ENCODE data around the gene TFAP2A.

The TFAP2A gene

DNA sequence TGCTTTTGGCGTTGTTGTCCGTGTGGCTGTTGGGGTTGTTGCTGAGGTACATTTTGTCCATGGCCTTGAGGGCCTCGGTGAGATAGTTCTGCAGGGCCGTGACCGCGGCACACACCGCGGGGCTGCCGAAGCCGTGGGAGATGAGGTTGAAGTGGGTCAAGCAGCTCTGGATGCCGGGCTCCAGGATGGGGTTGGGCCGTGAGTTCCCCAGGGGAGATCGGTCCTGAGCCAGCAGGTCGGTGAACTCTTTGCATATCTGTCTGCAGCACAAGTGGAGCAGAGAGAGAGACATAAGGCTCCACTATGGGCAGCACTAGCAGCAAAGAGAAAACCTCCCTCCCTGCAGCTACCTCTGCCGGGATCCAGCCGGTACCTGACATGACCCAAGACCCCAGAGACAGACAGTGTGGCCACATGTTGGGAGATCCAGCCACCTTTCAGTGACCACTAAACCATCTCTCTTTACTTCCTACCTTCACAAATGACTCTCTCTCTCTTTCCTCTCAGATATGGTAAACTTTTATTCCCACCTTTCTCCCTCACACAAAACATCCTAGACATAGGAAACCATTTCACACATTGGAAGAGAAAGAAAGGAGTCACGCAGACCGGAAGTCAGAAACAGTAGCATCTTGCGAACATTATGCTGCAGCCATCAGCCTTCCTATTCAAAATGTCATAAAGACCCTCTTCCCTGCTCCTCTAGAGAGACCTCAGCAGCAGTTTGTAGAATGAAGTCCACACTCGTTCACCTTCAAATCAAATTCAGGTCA lies 16.2 kb downstream of the TFAP2A start:
- no peak for DNase-seq

GRCh38 chr6:10397756-10398445 lies 17.0 kb downstream of the TFAP2A start:
- no peak for DNase-seq

DNA sequence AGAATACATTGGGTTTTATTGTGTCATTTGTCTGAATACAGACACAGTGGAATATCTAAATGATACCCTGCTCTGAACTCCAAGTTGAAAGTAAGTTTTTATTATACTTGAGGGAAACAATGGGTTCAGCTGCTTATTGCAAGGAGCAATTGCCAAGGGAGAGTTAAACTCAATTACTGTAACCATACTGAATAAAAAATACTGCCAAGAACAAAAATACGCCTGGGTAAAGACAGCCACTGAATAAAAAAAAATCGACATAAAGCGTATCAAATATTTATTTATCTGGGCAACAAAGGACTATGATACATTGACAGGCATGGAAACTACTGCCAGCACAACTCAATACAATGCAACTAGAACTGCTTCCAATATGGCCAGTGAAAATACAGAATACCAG lies 18.1 kb downstream of the TFAP2A start:
- no peak for DNase-seq

GRCh38 chr6:10395704-10396546 lies 18.9 kb downstream of the TFAP2A start:
- no peak for DNase-seq

- DNase-seq: no peak
Measured at GRCh38 chr6:10395171-10395703, 19.6 kb downstream of the TFAP2A start.

DNA sequence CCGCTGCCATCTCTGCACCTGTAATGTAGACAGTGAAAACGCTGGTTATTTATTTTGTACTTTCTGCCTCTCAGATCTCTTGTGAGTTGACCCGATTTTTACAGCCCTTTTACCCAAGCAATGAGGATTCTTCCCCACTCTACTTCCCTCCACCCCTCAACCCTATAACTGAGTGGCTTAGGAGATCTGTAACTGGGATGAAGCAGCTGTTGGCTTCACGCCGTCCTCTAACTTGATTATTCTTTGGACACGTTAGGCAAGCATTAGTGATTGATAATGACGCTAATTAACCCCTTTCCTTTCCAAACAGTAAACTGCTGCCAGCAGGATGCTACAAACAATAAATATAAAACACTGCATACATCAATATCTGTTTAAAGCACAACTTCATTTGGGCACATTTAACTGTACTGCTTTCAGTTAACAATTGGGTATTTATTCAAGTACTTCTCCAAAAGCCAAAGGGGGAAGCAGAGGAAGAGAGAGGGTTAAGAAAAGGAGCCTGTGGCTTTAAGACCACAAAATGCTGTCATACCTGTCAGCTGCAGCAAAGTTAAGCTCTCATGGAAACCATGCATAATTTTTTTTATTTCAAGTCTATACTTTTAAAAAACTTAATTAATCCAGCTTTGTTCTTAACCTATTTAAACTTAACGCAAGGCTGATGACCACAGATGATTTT lies 21.2 kb downstream of the TFAP2A start:
- DNase-seq: no peak

DNA sequence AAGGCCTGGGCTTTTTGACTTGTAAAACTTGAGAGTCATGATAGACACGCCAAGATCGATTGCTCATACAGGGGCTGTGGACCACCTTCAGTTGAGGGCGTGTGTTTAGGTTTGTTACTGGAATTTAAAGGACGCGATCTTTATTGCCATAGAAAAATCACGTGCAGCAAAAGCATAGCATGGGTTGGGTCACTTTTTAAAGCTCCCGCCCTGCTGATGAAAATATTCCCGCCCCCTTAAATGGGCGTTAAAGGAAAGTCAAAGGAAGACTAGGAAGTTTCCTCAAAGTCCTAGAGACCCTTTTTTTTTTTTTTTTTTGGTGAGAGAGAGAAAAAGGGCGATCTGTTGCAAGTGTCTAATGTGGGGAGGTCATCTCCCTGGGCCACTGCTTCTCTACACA lies 23.1 kb downstream of the TFAP2A start:
- DNase-seq: no peak

DNA sequence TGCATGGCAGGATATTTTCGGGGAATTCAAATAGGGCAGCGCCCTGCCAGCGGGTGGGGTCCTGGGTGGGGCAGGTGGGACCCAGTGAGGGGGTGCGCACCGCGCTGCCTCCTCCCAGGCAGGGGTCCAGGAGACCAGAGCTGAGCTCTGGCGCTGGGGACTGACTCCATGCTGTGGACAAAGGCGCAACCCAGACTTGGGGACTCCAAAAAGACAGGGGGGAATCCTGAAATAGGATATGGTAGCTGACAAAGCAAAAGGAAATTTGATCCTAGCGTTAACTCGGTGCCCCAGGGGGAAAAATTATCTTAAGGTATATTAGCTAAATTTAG lies 23.6 kb downstream of the TFAP2A start:
- no peak for DNase-seq

GRCh38 chr6:10390495-10391298 lies 24.2 kb downstream of the TFAP2A start:
- DNase-seq: no peak

- DNase-seq: no peak
Measured at GRCh38 chr6:10389739-10390494, 25.0 kb downstream of the TFAP2A start.

GRCh38 chr6:10386756-10387654 lies 27.9 kb downstream of the TFAP2A start:
- no peak for DNase-seq

DNA sequence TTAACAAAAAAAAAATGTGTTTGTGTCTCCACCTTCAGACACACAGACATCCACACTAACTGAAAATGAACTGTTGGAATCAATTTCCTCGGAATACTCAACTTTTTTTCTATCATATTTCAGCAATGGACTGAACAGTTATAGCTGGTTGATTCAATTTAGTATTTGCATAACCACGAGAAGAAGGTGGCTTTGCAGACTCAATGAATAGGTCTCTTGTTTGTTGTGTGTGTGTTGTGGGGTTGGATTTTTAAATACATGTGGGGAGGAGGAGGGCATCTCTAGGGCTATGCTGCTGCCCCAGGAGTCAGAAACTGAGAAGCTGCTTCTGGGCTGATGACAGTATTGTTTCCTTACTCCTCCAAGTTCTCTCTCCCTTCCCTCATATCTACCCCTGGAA lies 28.7 kb downstream of the TFAP2A start:
- DNase-seq: no peak

DNA sequence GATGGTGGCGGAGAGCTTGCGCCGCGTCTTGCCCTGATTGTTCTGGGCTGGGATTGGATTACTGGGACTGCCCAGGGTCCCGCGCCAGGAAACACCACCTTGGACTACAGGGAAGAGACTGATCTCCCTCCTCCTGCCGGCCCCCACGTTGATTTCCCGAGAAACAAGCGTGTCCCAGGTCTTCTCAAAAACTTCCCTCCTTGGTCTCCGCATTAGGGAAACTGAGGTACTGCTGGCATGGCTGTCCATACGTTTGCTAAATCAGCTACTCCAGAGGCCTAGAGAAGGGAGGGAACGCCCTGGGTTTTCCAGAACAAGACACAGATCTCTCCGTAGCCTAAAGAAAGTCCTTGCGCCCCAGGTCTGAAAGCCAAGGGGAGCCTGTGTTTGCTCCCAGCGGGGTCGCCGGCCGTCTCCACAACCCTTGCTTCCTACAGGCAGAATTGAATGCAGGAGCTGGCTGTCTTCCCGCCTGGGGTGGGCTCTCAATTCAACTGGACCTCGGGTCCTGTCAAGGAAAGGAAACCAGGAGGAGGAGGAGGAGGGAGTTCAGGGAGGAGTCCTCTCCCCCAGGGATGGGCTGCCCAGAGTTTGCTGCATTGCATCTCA lies 29.2 kb downstream of the TFAP2A start:
- no peak for DNase-seq

DNA sequence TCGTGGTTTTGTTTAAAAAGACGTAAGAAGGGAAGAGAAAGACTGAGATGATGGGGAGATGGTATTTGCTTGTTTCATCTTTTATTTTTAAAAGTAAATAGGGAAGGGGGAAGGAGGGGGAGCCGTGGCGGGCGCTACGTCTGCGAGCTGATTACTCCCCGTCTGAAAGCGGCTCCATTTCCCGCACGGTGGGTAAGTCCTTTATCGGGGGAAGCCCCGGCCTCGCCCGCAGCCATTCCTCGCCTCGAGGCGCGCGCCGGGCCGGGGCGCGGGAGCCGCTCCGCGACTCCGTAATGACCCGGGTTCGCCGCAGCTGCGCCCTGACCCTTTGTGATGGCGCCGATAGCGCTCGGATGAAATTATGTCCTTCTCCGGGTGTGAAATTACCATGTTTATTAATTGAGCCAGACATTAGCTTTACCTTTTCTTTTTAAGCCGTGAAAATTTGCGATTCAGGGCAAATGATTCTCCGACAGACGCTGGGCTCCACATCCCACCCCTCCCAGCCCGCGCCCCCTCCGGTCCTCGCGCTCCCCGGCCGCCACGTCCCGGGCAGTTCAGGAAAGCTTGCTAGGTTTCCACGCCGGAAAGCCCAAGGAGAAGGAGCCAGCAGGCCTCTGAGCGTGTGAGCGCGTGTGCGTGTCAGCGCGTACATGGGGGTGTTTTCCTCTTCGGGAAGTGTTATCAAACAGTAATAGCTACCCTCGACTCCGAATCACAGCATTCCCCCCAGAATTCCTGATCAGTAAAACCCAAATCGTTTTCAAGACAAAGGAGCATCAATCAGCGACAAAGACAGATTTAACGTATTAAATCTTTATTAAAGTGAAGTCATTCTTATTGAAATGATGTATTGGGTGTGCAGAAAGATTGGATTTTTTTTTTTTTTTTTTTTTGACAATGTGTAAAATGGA lies 30.0 kb downstream of the TFAP2A start:
- DNase-seq: no peak

- DNase-seq: no peak
Measured at GRCh38 chr6:10384091-10384609, 30.7 kb downstream of the TFAP2A start.

DNA sequence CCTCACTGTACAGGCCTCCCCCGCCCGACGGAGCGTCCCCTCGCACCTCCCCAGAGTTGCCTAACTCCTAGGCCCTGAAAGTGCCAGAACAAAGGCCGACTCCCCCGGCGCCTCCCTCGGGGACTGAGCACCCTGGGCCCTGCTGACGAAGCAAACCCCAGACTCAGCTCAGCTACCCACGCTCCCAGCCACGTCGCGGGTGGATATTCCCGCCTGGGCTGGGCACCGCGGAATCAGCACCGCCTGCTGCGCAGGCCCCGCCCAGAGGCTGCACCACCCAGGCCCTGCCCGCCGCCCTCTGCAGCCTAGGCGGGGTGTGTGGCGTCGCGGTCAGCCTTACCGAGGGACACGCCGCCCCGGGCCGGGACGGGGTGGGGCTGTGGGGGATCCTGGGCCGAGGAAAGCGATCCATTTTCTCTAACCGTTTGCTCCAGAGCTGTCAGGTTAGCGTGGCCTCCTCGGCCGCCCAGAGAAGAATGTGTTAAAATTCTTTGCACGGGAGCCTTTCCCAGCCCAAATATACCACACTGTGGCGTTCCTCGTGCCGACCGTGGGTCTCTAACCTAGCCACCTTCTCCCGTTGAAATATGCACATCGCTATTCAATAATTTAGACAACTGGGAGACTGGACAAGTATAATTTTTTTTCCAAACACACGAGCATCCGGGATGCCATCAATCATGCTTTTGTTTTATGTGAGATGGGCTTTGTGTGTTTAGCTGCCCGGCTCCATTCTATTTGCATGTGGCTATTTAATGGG lies 31.4 kb downstream of the TFAP2A start:
- no peak for DNase-seq

DNA sequence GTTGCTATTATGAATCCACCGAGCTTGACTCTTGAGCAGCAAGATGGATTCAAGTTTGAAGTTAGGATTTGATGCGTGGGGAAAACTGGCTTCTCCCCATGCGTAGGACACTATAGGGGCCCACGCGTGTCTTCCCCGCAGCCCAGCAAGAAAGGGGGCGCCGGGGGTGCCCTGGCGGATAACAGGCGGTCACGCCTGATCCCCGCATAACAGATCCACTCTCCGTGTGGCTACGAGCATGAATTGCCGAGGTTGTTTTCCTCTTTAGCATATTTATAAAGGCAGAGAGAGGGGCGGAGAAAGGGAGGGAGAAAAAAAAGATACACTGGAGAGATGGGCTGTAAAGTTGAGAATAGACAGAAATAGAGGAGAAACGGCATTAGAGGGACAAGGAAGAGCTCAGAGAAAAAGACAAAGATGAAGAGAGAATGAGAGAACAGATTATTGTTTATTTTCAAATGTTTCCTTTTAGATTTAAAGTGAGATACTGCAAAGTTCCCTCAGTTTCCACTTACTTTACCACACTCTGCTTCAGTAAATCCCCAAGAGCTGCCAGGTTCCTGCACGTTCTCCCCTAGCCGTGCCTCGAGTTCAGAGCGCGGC lies 32.0 kb downstream of the TFAP2A start:
- no peak for DNase-seq
